Measurements from ENCODE around the gene PIGO.

PIGO gene

GRCh38 chr9:35096035-35096849, at the start of gene PIGO:
TSS of gene PIGO (minus strand) at chr9:35096591. CDS start at chr9:35095565, 1,026 bp downstream.
- DNase-seq (ENCODE audit: low spot score), result peak; percentile 83

- no peak for DNase-seq (ENCODE audit: low spot score)
These were observed 45.6 kb upstream of the PIGO start for GRCh38 chr9:35142037-35142436.

- DNase-seq (ENCODE audit: low spot score), result no peak
These were observed 43.7 kb upstream of the PIGO start for GRCh38 chr9:35140093-35140492.

GRCh38 chr9:35136866-35137265, 40.5 kb upstream of the PIGO start:
- no peak for DNase-seq (ENCODE audit: low spot score)

GRCh38 chr9:35135988-35136387, 39.6 kb upstream of the PIGO start:
- no peak for DNase-seq (ENCODE audit: low spot score)

GRCh38 chr9:35134920-35135319, 38.5 kb upstream of the PIGO start:
- no peak for DNase-seq (ENCODE audit: low spot score)

- peak; percentile 86 for DNase-seq (ENCODE audit: low spot score)
These were observed 20.6 kb upstream of the PIGO start for GRCh38 chr9:35116898-35117551.

GRCh38 chr9:35116539-35116897, 20.1 kb upstream of the PIGO start:
- no peak for DNase-seq (ENCODE audit: low spot score)

- DNase-seq (ENCODE audit: low spot score), result peak; percentile 100
These were observed 19.5 kb upstream of the PIGO start, which contains the start of gene ATOSB for GRCh38 chr9:35115680-35116538. TSS of gene ATOSB (minus strand) at chr9:35115862. CDS start at chr9:35108274, 7,588 bp downstream.

GRCh38 chr9:35114840-35115628, 18.6 kb upstream of the PIGO start:
- DNase-seq (ENCODE audit: low spot score), result peak; percentile 66

GRCh38 chr9:35114113-35114839, 17.9 kb upstream of the PIGO start:
- peak; percentile 98 for DNase-seq (ENCODE audit: low spot score)

GRCh38 chr9:35112257-35113020, 16.0 kb upstream of the PIGO start:
- no peak for DNase-seq (ENCODE audit: low spot score)

- peak; percentile 98 for DNase-seq (ENCODE audit: low spot score)
These were observed 14.9 kb upstream of the PIGO start for GRCh38 chr9:35111001-35111933.

GRCh38 chr9:35110327-35110761, 14.0 kb upstream of the PIGO start:
- no peak for DNase-seq (ENCODE audit: low spot score)

- no peak for DNase-seq (ENCODE audit: low spot score)
These were observed 12.7 kb upstream of the PIGO start for GRCh38 chr9:35108946-35109575.

GRCh38 chr9:35108461-35108860, 12.1 kb upstream of the PIGO start:
- no peak for DNase-seq (ENCODE audit: low spot score)

- no peak for DNase-seq (ENCODE audit: low spot score)
These were observed 11.2 kb upstream of the PIGO start for GRCh38 chr9:35107297-35108290.
